HEK293 (cell line): ENCODE results near the gene RBM19.

Experiments used
- CTCF ChIA-PET: fragments of 350-600 bp; formaldehyde crosslinking; extraction: SDS; loops from one replicate; lab custom pipeline; 2021; ENCODE audit warnings: antibody characterized with exemption; lab: Yijun Ruan, JAX
- POLR2A ChIA-PET: fragments of 300-600 bp; formaldehyde crosslinking; extraction: SDS; loops from one replicate; lab custom pipeline; 2020; ENCODE audit warnings: antibody characterized with exemption, inconsistent platforms; lab: Yijun Ruan, JAX
- H3K27ac ChIP-seq: fragments of 200-500 bp; sonication (Bioruptor generic); 2 replicates; pipeline ENCODE4 v1.5.1; 2014; ENCODE audit warnings: low read depth, low read length, control low read depth, inconsistent platforms; ENCODE audit errors: extremely low read depth
- H3K36me3 ChIP-seq, 2 experiments: fragments of 200-500 bp in 1 of 2; sonication (Bioruptor generic) in 1 of 2; 1 replicate in 1 of 2; 2 replicates in 1 of 2; pipeline ENCODE4 v1.5.1; 2014 to 2017; ENCODE audit warnings: inconsistent platforms in 2 of 2, low read length in 2 of 2; ENCODE audit not compliant: control insufficient read depth in 2 of 2, insufficient read depth in 1 of 2
- H3K4me1 ChIP-seq: fragments of 200-500 bp; sonication (Bioruptor generic); 2 replicates; pipeline ENCODE4 v1.5.1; 2014; ENCODE audit warnings: mild to moderate bottlenecking, low read length, inconsistent platforms; ENCODE audit not compliant: control insufficient read depth, insufficient read depth
- H3K4me3 ChIP-seq: 2 replicates; pipeline ENCODE4 v1.5.1; 2011; ENCODE audit warnings: low read depth, mild to moderate bottlenecking, control low read depth, low read length, moderate library complexity
- H3K9me3 ChIP-seq: fragments of 200-500 bp; sonication (Bioruptor generic); 2 replicates; pipeline ENCODE4 v1.5.1; 2014; ENCODE audit warnings: low read depth, low read length, inconsistent platforms; ENCODE audit not compliant: control insufficient read depth, insufficient read depth
- EGR2 ChIP-seq: fragments of 450-650 bp; formaldehyde crosslinking; IDR thresholded peaks from 2 replicates; pipeline ENCODE4 v1.5.1; 2016; ENCODE audit warnings: low read depth, missing biosample characterization, missing genetic modification characterization
- GLIS2 ChIP-seq: fragments of 450-650 bp; formaldehyde crosslinking; IDR thresholded peaks from 2 replicates; pipeline ENCODE4 v1.5.1; 2016; ENCODE audit warnings: missing biosample characterization, missing genetic modification characterization
- HOXD13 ChIP-seq: sonication (generic); formaldehyde crosslinking; IDR thresholded peaks from 2 replicates; pipeline ENCODE4 v1.8.0; 2022; ENCODE audit warnings: missing genetic modification reagents, borderline replicate concordance
- SALL2 ChIP-seq: fragments of 450-650 bp; formaldehyde crosslinking; IDR thresholded peaks from 2 replicates; pipeline ENCODE4 v1.5.0; 2017; ENCODE audit warnings: missing biosample characterization, mild to moderate bottlenecking, missing genetic modification characterization, borderline replicate concordance
- TRIM28 ChIP-seq: IDR thresholded peaks from 2 replicates; pipeline ENCODE4 v1.6.1; 2011; ENCODE audit warnings: low read length, control low read depth, borderline replicate concordance
- ZNF140 ChIP-seq: fragments of 450-650 bp; formaldehyde crosslinking; IDR thresholded peaks from 2 replicates; pipeline ENCODE4 v1.5.1; 2016; ENCODE audit warnings: missing biosample characterization, missing genetic modification characterization
- ZNF157 ChIP-seq: fragments of 450-650 bp; formaldehyde crosslinking; IDR thresholded peaks from 2 replicates; pipeline ENCODE4 v1.5.1; 2016; ENCODE audit warnings: missing biosample characterization, missing genetic modification characterization
- ZNF202 ChIP-seq: fragments of 450-650 bp; formaldehyde crosslinking; IDR thresholded peaks from 2 replicates; pipeline ENCODE4 v1.5.1; 2016; ENCODE audit warnings: missing biosample characterization, missing genetic modification characterization, borderline replicate concordance
- ZNF239 ChIP-seq: fragments of 450-650 bp; formaldehyde crosslinking; IDR thresholded peaks from 2 replicates; pipeline ENCODE4 v1.5.1; 2016; ENCODE audit warnings: missing biosample characterization, missing genetic modification characterization
- ZNF24 ChIP-seq: fragments of 450-650 bp; formaldehyde crosslinking; IDR thresholded peaks from 2 replicates; pipeline ENCODE4 v1.5.1; 2016; ENCODE audit warnings: missing biosample characterization, missing genetic modification characterization
- ZNF274 ChIP-seq, 2 experiments: fragments of 200-500 bp in 1 of 2; fragments of 450-650 bp in 1 of 2; sonication (Bioruptor generic) in 1 of 2; formaldehyde crosslinking in 1 of 2; IDR thresholded peaks; 2 replicates each; pipeline versions ENCODE4 v1.5.1 to v1.6.1; 2014 to 2016; ENCODE audit warnings: borderline replicate concordance in 1 of 2, inconsistent platforms in 1 of 2, low read length in 1 of 2, missing biosample characterization in 1 of 2, missing genetic modification characterization in 1 of 2
- ZNF394 ChIP-seq: fragments of 450-650 bp; formaldehyde crosslinking; IDR thresholded peaks from 2 replicates; pipeline ENCODE4 v1.5.1; 2016; ENCODE audit warnings: missing biosample characterization, missing genetic modification characterization, mild to moderate bottlenecking, moderate library complexity, borderline replicate concordance
- ZNF426 ChIP-seq: fragments of 450-650 bp; formaldehyde crosslinking; IDR thresholded peaks from 2 replicates; pipeline ENCODE4 v1.5.1; 2017; ENCODE audit warnings: missing biosample characterization, missing genetic modification characterization, mild to moderate bottlenecking, inconsistent platforms, moderate library complexity
- ZNF518A ChIP-seq: fragments of 450-650 bp; formaldehyde crosslinking; conservative IDR thresholded peaks from 2 replicates; pipeline ENCODE4 v1.5.1; 2016; ENCODE audit warnings: low read depth, missing biosample characterization, missing genetic modification characterization
- ZNF571 ChIP-seq: fragments of 450-650 bp; formaldehyde crosslinking; IDR thresholded peaks from 2 replicates; pipeline ENCODE4 v1.5.0; 2017; ENCODE audit warnings: missing biosample characterization, missing genetic modification characterization
- ZNF791 ChIP-seq: fragments of 450-650 bp; formaldehyde crosslinking; IDR thresholded peaks from 2 replicates; pipeline ENCODE4 v1.5.1; 2016; ENCODE audit warnings: missing biosample characterization, missing genetic modification characterization
- ZSCAN30 ChIP-seq: fragments of 450-650 bp; IDR thresholded peaks from 2 replicates; pipeline ENCODE4 v1.5.1; 2018; ENCODE audit warnings: missing biosample characterization, mild to moderate bottlenecking, missing genetic modification characterization, moderate library complexity
- TF ChIP-seq, protein P1 (sequence below): fragments of 450-650 bp; formaldehyde crosslinking; IDR thresholded peaks from 2 replicates; pipeline ENCODE4 v1.5.1; 2016; ENCODE audit warnings: missing biosample characterization, missing genetic modification characterization

The RBM19 gene

DNA sequence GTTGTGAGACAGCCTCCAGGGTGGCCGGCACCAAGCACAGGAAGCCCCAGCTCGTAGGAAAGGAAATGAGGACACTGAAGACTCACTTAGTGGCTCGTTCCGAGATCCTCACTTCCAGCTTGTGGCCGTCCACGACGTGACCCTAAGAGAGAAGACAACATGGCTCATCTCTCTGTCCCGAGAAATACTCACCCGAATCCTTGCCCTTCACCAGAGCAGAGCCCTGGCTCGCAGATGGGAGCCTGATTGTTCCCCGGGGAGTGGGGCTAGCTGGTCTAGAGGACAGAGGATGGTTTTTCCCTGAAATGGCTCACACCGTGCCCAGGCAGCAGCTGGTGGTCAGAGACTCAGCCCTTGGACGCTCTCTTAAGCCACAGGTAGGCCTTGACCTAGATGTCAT is 47.8 kb downstream of the RBM19 start:
- H3K4me1 ChIP-seq, result no peaks in the 10 kb centered on the region
- ChIA-PET CTCF (interaction anchor here (0.6 kb wide), 1 partner anchor 722 kb away, joined by 3 read pairs; no protein-coding TSS in a partner anchor), POLR2A (interaction anchor here (0.5 kb wide), 1 partner anchor 874 kb away, joined by 10 read pairs; no protein-coding TSS in a partner anchor)
- H3K9me3 ChIP-seq, result no peaks in the 10 kb centered on the region
- no peak overlapping the region for H3K27ac ChIP-seq
- no peak for TF ChIP-seq ZSCAN30 (tag by site-specific recombination)
- TF ChIP-seq TRIM28, result no peak
- TF ChIP-seq ZNF239 (tag by site-specific recombination), result no peak
- TF ChIP-seq ZNF571 (tag by site-specific recombination), result no peak
- no peak for TF ChIP-seq ZNF140 (tag by site-specific recombination)
- TF ChIP-seq ZNF518A (tag by site-specific recombination), result no peak
- TF ChIP-seq ZNF791, result no peak
- no peak for TF ChIP-seq ZNF274 (IDR thresholded peaks at IDR 0.05; ENCODE audit: low read length)
- TF ChIP-seq ZNF274 (tag by site-specific recombination; IDR thresholded peaks at IDR 0.05; ENCODE audit: borderline replicate concordance), result no peak
- no peak for TF ChIP-seq SALL2 (tag by site-specific recombination)
- no peak for TF ChIP-seq ZNF426 (tag by site-specific recombination)
- no peak for TF ChIP-seq GLIS2 (tag by site-specific recombination)
- TF ChIP-seq HOXD13 (CRISPR knock-in tag), result no peak
- no peak for TF ChIP-seq ZNF24 (tag by site-specific recombination)
- no peak for TF ChIP-seq ZNF202 (tag by site-specific recombination)
- TF ChIP-seq, protein P1, sequence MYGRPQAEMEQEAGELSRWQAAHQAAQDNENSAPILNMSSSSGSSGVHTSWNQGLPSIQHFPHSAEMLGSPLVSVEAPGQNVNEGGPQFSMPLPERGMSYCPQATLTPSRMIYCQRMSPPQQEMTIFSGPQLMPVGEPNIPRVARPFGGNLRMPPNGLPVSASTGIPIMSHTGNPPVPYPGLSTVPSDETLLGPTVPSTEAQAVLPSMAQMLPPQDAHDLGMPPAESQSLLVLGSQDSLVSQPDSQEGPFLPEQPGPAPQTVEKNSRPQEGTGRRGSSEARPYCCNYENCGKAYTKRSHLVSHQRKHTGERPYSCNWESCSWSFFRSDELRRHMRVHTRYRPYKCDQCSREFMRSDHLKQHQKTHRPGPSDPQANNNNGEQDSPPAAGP (tag by site-specific recombination), result no peak
- H3K36me3 ChIP-seq, result peaks cover 0 to 33% of the 10 kb centered on the region in 2 experiments; a peak in 1 of 3 replicates
- no peak overlapping the region for H3K4me3 ChIP-seq

DNA sequence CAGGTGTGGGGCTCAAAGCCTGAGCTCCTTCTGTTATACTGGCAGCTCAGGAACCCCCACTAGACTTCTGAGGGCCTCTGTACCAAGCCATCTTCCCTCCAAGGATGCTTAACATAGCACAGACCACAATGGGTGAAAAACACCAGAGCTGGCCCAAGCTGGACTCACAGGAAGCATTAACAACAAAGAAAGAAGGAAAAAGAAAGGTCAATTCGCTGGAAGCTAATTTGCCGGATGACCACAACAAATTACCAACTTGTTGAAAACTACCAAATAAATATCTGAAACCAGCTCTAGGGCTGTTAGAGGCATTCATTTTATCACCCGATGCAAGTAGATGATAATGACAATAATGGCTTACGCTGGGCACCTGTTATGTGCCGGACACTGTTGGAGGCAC is 48.7 kb downstream of the RBM19 start:
- H3K27ac ChIP-seq, result no peak overlapping the region
- no peak overlapping the region for H3K4me3 ChIP-seq
- POLR2A ChIA-PET, result no interaction called here
- TF ChIP-seq ZNF157 (tag by site-specific recombination), result no peak
- TF ChIP-seq EGR2 (tag by site-specific recombination), result no peak
- TF ChIP-seq ZNF394 (tag by site-specific recombination), result no peak
- no peaks in the 10 kb centered on the region for H3K4me1 ChIP-seq
- CTCF ChIA-PET, result no interaction called here
- no peaks in the 10 kb centered on the region for H3K9me3 ChIP-seq
- peaks cover 0 to 29% of the 10 kb centered on the region in 2 experiments; a peak in 1 of 3 replicates for H3K36me3 ChIP-seq
